ENCODE results near the gene PRICKLE3.
"Not testable (repeated sequence)": the region's sequence is repeated elsewhere in the genome, so short reads cannot be mapped to it uniquely, and the experiment has no call there.

Gene PRICKLE3

DNA sequence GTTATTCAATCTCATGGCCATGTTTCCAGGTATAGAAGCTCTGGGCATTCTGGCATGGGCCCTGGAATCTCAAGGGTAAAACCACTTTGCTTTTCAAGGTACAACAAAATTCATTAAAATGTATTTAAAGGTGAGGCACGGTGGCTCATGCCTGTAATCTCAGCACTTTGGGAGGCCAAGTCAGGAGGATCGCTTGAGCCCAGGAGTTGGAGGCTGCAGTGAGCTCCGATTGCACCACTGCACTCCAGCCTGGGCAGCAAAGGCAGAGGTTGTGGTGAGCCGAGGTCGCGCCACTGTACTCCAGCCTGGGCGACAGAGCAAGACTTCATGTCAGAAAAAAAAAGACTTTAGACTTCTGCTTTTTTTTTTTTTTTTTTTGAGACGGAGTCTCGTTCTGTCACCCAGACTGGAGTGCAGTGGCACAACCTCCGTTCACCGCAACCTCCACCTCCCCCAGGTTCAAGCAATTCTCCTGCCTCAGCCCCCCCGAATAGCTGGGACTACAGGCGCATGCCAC lies 58.4 kb downstream of the PRICKLE3 start:
- not testable (repeated sequence) for H3K36me3 ChIP-seq (ENCODE audit: control insufficient read depth in 1 of 2, insufficient read depth in 2 of 2, low read length in 2 of 2); H3K27me3 ChIP-seq (ENCODE audit: low read depth, low read length); H3K4me3 ChIP-seq (ENCODE audit: low read depth in 1 of 2, low read length in 2 of 2); H3K9me3 ChIP-seq (ENCODE audit: control insufficient read depth in 1 of 2, low read length in 2 of 2); H3K4me1 ChIP-seq (ENCODE audit: control insufficient read depth in 1 of 2, insufficient read depth in 2 of 2, low read length in 2 of 2); H3K27ac ChIP-seq (ENCODE audit: low read length)

All from muscle layer of duodenum (tissue), 2 donors.